Measurements from ENCODE around the gene TXNDC17. TPM values are rescaled to one million over a fixed set of nuclear protein-coding genes. Genes with fewer than 3 reads are reported as not detected.

TXNDC17 gene
- 393 to 446 TPM (median 420 TPM) in 5 replicates for total RNA-seq (2022; extraction: Qiagen RNA extraction)

GRCh38 chr17:6640536-6641246, at the start of gene TXNDC17, which contains the start of gene KIAA0753:
TSS of gene TXNDC17 (plus strand) at chr17:6641060. CDS start at chr17:6641083, 23 bp downstream.
TSS of gene KIAA0753 (minus strand) at chr17:6640711. CDS start at chr17:6635103, 5,608 bp downstream.

GRCh38 chr17:6651354-6651918, 10.6 kb downstream of the TXNDC17 start, which contains the start of the genes C17orf100 and MED31:
TSS of gene C17orf100 (plus strand) at chr17:6651762. CDS start at chr17:6651914, 152 bp downstream.
TSS of gene MED31 (minus strand) at chr17:6651605. CDS start at chr17:6651528, 77 bp downstream.

Other genes with a start within 250 kb of the TXNDC17 start
- not detected in 5 replicates for gene AIPL1, start 205.9 kb upstream of the TXNDC17 start, total RNA-seq (2022; extraction: Qiagen RNA extraction)
- gene PIMREG, start 196.6 kb upstream of the TXNDC17 start, total RNA-seq (2022; extraction: Qiagen RNA extraction), result 39.0 to 51.9 TPM (median 47.7 TPM) in 5 replicates
- 1.8 to 2.8 TPM (median 2.2 TPM) in 5 replicates for gene PITPNM3, start 84.5 kb upstream of the TXNDC17 start, total RNA-seq (2022; extraction: Qiagen RNA extraction)
- gene KIAA0753, start 349 bp upstream of the TXNDC17 start, total RNA-seq (2022; extraction: Qiagen RNA extraction), result 17.6 to 20.5 TPM (median 17.8 TPM) in 5 replicates
- 16.1 to 31.2 TPM (median 28.2 TPM) in 5 replicates for gene MED31, start 10.5 kb downstream of the TXNDC17 start, total RNA-seq (2022; extraction: Qiagen RNA extraction)
- gene C17orf100, start 10.7 kb downstream of the TXNDC17 start, total RNA-seq (2022; extraction: Qiagen RNA extraction), result 1.8 to 3.2 TPM (median 2.7 TPM) in 5 replicates
- 0.17 to 0.32 TPM (median 0.19 TPM) in 5 replicates for gene SLC13A5, start 72.3 kb downstream of the TXNDC17 start, total RNA-seq (2022; extraction: Qiagen RNA extraction)
- not detected in 5 replicates for gene XAF1, start 115.0 kb downstream of the TXNDC17 start, total RNA-seq (2022; extraction: Qiagen RNA extraction)
- not detected in 5 replicates for gene FBXO39, start 135.2 kb downstream of the TXNDC17 start, total RNA-seq (2022; extraction: Qiagen RNA extraction)
- 0.07 to 0.22 TPM (median 0.15 TPM) in 4 of 5 replicates, not detected in the other for gene TEKT1, start 190.7 kb downstream of the TXNDC17 start, total RNA-seq (2022; extraction: Qiagen RNA extraction)